ENCODE data around the gene KBTBD12.

KBTBD12 gene

DNA sequence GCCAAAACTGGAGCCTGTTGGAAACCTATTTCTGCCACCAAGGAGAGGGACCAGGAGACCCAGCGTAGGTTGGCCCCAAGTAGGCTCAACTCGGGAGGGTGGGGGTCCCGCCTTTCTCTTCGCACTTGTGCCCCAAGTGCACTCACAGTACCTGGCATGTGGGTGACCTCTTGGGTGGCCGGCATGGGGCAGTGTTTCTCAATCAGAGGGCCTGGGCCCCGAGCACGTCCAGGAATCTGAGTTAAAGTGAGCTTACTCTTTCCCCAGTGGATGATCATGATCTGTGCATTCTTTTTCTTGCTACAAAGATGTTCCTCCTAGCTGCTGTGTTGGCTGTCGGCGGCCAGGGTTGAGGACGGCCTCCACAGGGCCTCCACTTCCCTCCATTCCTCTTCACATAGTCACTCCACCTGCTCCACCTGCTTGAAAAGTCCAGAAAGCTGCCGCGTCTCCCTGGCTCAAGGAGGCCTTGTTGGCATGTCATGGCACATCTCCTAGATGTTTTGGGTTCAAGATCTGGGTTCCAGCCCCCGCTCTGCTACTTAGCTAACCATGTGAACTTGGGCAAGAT, 70.7 kb downstream of the KBTBD12 start:
- no peak for DNase-seq (ENCODE audit: low spot score)

GRCh38 chr3:127986803-127987202, 71.8 kb downstream of the KBTBD12 start:
- DNase-seq (ENCODE audit: low spot score): no peak

- no peak for DNase-seq (ENCODE audit: low spot score)
Measured at GRCh38 chr3:127987309-127987995, 72.4 kb downstream of the KBTBD12 start.

- DNase-seq (ENCODE audit: low spot score): no peak
Measured at GRCh38 chr3:127988770-127989557, 73.9 kb downstream of the KBTBD12 start.

- DNase-seq (ENCODE audit: low spot score): no peak
Measured at GRCh38 chr3:127990051-127990450, 75.0 kb downstream of the KBTBD12 start.

- no peak for DNase-seq (ENCODE audit: low spot score)
Measured at GRCh38 chr3:127990461-127990860, 75.4 kb downstream of the KBTBD12 start.

DNA sequence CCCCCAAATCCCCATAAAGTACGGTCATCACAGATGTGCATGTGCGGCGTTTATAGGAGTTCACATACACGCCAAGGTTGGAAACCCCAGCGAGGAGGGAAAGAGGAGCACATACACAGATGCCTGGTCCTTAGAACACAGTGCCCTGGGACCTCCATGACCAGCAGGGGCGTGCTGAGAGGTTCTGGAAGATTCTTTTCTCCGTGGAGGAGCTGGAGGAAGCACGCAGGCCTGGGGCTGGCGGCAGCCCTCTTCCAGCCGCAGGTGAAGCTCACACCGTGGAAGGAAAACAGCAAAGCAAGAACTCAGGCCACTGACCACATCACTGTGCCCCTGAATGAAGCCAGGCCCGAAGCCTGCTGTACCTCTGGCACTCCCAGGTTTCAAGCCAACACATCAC, 76.2 kb downstream of the KBTBD12 start:
- DNase-seq (ENCODE audit: low spot score): no peak

DNA sequence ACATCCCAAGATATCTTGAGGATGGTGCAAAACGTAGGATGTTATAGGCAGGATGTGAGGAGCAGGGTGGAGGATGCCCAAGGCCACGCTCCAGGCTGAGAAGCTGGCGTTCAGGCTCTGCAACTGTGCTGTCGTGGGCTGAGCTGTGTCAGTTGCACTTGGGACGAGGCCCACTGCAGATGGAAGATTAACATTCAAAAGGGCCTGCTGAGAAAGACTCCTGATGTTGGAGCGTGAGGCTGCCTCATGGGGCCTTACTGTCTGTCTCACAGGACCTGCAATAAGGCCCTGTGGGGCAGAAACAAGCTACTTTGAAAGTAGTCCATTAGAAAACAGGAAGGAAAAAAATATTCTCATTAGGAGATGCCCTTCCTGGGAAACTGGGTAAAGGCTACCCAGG, 76.6 kb downstream of the KBTBD12 start:
- DNase-seq (ENCODE audit: low spot score): no peak

DNA sequence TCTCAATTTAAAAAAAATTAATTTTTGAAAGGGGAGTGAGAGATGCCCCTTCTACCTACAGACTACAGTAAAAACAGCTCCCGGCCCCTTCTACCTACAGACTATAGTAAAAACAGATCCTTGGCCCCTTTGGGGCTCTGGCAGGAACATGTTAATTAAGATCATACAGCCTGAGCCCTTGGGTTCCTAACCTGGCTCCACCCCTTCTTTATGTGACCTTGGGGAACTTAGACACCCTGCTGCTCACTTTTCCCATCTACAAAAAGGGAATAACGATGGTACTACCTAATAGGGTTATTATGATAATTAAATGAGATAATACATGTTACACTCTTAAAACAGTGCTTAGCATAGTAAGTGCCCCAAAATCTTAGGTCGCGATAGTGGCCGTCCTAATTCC, 77.1 kb downstream of the KBTBD12 start:
- DNase-seq (ENCODE audit: low spot score): no peak

DNA sequence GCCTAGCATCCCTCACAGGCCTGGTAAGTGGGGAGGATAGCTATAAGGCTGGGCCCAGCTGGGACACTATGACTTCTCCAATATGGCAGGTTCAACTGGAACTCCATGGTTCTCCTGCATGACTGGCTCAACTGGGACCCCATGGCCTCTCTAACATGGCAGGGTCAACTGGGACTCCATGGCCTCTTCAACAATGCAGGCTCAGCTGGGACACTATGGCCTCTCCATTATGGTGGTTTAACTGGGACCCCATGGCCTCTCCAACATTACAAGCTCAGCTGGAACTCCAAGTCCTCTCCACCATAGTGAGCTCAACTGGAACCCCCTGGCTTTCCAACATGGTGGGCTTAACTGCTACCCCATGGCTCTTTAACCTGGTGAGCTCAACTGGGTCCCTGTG, 79.0 kb downstream of the KBTBD12 start:
- DNase-seq (ENCODE audit: low spot score): no peak

DNA sequence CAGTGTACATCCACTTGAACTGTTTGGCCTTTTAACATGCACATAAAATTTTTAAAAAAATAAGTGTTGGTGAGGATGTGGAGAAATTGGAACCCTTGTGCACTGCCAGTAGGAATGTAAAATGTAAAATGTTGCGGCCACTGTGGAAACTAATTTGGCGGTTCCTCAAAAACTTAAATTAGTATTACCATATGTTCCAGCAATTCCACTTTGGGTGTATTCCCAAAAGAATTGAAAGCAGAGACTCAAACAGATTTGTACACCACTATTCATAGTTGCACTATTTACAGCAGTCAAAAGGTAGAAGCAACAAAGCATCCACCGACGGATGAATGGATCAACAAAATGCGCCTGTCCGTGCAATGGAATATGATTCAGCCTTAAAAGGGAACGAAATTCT, 82.0 kb downstream of the KBTBD12 start:
- DNase-seq (ENCODE audit: low spot score): no peak

GRCh38 chr3:127997961-127998360, 82.9 kb downstream of the KBTBD12 start:
- no peak for DNase-seq (ENCODE audit: low spot score)

DNA sequence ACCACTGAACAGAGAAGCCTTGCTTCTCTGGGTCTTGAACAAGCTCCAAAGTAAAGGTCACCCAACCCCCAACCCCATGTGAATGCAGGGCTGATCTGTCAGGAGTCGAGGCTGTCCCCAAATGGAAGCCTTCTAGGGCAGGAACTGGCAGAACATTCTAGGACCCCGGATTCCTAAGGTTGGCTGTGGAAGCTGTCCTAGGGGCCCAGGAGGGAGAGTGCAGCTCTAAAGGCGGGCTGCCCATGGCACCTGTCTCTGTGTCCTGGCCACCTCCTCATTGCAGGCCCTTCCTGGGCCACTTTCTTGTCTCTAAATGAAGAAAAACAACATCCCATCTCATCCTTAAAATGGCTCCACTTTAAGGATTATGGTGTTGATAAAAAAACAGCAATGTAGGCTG, 83.6 kb downstream of the KBTBD12 start:
- DNase-seq (ENCODE audit: low spot score): no peak

- DNase-seq (ENCODE audit: low spot score): no peak
Measured at GRCh38 chr3:127999509-128000106, 84.6 kb downstream of the KBTBD12 start.

DNA sequence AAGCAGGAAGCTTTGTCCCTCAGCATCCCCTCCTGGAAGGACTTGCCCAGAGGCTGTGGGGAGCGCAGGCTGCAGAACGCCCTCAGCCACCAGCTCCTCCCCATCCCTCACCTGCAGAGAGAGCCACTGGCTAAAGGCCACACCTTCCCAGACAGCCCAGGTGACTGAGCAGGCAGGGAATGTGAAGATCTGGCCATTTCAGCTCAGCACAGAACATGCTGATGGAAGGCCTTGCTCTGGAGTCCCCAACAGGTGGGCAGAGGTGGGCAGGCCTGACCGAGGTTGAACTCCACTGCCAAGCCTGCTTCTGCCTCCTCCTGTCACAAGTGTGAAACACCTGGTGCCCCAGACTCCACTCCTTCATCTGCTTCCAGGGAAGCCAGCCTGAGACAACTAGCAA, 86.5 kb downstream of the KBTBD12 start:
- no peak for DNase-seq (ENCODE audit: low spot score)

- DNase-seq (ENCODE audit: low spot score): no peak
Measured at GRCh38 chr3:128004661-128005060, 89.6 kb downstream of the KBTBD12 start.

DNA sequence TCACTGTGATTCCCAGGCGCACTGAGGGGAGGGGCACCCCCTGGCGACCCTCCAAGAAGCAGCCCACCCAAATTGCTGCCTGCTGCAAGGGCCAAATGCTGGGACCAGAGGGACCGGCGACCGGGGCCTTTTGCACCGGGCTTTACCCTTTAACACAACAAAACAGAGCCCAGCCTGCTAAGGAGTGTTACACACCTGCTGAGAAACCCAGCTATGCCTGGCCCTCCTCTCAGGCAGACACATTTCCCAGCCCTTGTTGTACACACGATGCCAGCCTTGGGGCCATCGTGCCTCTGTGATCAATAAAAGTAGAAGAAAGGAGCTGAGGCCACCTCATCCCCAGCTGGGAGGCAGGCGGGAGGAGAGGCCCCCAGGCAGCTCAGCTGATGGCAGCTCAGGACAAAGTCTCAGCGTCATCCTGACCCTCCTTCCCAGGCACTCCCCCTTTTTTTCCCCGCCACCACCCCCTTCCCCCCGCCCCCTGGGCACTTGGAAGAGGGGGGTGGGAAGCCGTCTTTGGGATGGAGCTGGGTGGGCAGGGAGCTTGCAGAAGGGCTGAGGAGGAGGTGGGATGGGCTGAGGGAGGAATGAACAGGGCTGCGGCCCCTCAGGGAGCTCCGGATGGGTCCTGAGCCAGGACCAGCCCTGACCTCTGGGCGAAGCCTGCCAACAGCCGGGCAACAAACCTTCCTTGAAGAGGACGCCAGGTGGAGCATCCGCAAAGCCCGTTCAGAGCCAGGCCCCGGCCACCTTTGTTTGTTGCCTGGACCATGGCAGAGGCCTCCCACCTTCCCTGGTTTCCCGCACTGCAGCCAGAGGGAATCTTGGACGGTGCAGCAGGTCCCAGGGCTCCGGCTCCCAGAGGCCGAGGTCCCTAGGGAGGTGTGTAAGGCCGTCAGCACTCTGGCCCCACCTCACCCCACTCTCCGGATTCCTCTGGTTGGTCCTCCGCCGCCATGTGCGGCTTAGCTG, 91.3 kb downstream of the KBTBD12 start:
- no peak for DNase-seq (ENCODE audit: low spot score)

DNA sequence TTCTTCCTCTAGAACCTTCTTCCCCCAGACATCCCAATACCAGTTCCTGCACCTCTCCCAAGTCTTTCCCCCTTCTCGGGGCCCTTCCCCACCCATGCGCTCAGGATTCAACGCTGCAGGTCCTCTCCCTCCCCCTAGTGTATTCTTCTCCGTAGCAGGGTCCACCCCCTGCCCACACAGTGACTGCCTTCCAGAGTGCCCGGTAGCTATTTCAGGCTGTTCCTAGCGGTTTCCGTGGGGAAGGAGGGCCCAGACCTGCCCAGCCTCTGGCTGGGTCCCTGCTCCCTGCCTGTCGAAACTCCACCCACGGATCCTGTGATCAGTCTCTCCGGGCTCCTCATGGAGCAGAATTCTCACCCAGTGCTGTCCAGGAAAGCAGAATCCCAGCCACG, 92.0 kb downstream of the KBTBD12 start:
- no peak for DNase-seq (ENCODE audit: low spot score)

GRCh38 chr3:128009952-128010846, 95.2 kb downstream of the KBTBD12 start:
- DNase-seq (ENCODE audit: low spot score): no peak

DNA sequence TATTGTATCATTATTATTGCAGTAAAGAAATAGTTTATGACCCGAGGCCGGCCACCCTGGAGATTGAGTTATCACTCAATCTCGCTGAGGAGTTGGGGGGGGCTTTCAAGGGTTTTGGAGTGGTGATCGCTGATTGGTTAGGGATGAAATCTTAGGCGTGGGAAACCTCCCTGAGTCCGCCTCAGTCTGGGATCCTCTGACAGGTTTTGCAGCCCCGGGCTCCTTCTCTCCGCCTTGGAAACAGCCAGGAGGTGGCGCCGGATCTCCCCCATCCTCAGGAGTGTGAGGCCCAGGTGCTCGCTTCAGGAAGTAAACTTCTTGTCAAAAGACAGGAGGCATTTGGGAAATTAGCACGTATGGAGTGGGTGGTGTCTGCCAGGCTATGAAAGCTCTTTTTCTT, 96.1 kb downstream of the KBTBD12 start:
- no peak for DNase-seq (ENCODE audit: low spot score)

- no peak for DNase-seq (ENCODE audit: low spot score)
Measured at GRCh38 chr3:128012050-128012449, 97.0 kb downstream of the KBTBD12 start.

Data from hepatic stellate cell (primary cell).